ENCODE results near the gene TAF9.

DNA sequence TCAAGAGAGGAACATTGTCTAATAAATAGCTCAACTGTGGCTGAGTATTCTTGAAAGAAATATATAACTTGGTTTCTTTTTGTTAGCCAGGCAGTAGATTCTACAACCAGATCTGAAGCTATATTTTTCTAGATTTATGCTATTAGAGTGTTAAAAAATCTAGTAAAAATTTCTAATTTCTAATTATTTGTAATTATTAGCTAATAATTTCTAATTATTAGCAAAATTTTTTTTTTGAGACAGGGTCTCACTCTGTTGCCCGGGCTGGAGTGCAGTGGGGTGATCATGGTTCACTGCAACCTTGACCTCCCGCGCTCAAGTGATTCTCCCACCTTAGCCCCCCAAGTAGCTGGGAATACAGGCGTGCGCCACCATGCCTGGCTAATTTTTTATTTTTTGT is 3.1 kb upstream of the TAF9 start:
- TF ChIP-seq, protein P1, sequence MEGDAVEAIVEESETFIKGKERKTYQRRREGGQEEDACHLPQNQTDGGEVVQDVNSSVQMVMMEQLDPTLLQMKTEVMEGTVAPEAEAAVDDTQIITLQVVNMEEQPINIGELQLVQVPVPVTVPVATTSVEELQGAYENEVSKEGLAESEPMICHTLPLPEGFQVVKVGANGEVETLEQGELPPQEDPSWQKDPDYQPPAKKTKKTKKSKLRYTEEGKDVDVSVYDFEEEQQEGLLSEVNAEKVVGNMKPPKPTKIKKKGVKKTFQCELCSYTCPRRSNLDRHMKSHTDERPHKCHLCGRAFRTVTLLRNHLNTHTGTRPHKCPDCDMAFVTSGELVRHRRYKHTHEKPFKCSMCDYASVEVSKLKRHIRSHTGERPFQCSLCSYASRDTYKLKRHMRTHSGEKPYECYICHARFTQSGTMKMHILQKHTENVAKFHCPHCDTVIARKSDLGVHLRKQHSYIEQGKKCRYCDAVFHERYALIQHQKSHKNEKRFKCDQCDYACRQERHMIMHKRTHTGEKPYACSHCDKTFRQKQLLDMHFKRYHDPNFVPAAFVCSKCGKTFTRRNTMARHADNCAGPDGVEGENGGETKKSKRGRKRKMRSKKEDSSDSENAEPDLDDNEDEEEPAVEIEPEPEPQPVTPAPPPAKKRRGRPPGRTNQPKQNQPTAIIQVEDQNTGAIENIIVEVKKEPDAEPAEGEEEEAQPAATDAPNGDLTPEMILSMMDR (IDR thresholded peaks at IDR 0.05), result no peak
- no peak for TF ChIP-seq POLR2A (IDR thresholded peaks at IDR 0.05)

Measured in transverse colon (tissue), 3 donors.